COR-L47 (cell line): Measurements from ENCODE around the gene STK32A.

Experiments used
- DNase-seq: peaks from one replicate; lab custom pipeline; 2025; lab: John Stamatoyannopoulos, UW

STK32A gene

GRCh38 chr5:147259837-147260236, 25.0 kb downstream of the STK32A start:
- no peak for DNase-seq

GRCh38 chr5:147267082-147267832, 32.4 kb downstream of the STK32A start:
- no peak for DNase-seq

GRCh38 chr5:147276497-147276896, 41.7 kb downstream of the STK32A start:
- no peak for DNase-seq

GRCh38 chr5:147286296-147286695, 51.5 kb downstream of the STK32A start:
- DNase-seq = no peak

- DNase-seq = no peak
Measured at GRCh38 chr5:147287110-147287509, 52.3 kb downstream of the STK32A start.

- DNase-seq = peak; percentile 37
Measured at GRCh38 chr5:147290261-147290660, 55.4 kb downstream of the STK32A start.

GRCh38 chr5:147303251-147303650, 68.4 kb downstream of the STK32A start:
- no peak for DNase-seq

- no peak for DNase-seq
Measured at GRCh38 chr5:147303976-147304375, 69.2 kb downstream of the STK32A start.

- DNase-seq = no peak
Measured at GRCh38 chr5:147305147-147305546, 70.3 kb downstream of the STK32A start.

- no peak for DNase-seq
Measured at GRCh38 chr5:147306351-147306750, 71.5 kb downstream of the STK32A start.

- no peak for DNase-seq
Measured at GRCh38 chr5:147307170-147307569, 72.3 kb downstream of the STK32A start.

- no peak for DNase-seq
Measured at GRCh38 chr5:147309621-147310020, 74.8 kb downstream of the STK32A start.

GRCh38 chr5:147310059-147310704, 75.4 kb downstream of the STK32A start:
- peak; percentile 78 for DNase-seq

- no peak for DNase-seq
Measured at GRCh38 chr5:147317978-147318684, 83.3 kb downstream of the STK32A start.

GRCh38 chr5:147321569-147321968, 86.7 kb downstream of the STK32A start:
- no peak for DNase-seq

GRCh38 chr5:147327421-147327820, 92.6 kb downstream of the STK32A start:
- no peak for DNase-seq

- DNase-seq = no peak
Measured at GRCh38 chr5:147327905-147328304, 93.1 kb downstream of the STK32A start.

GRCh38 chr5:147332658-147333057, 97.8 kb downstream of the STK32A start:
- peak; percentile 60 for DNase-seq

- no peak for DNase-seq
Measured at GRCh38 chr5:147336876-147337275, 102.0 kb downstream of the STK32A start.

- DNase-seq = no peak
Measured at GRCh38 chr5:147339313-147339712, 104.5 kb downstream of the STK32A start.

- no peak for DNase-seq
Measured at GRCh38 chr5:147340941-147341340, 106.1 kb downstream of the STK32A start.

- no peak for DNase-seq
Measured at GRCh38 chr5:147341345-147341744, 106.5 kb downstream of the STK32A start.

GRCh38 chr5:147344861-147345260, 110.0 kb downstream of the STK32A start:
- no peak for DNase-seq
